ENCODE results near the gene HOXB8.

The HOXB8 gene

GRCh38 chr17:48630925-48631692, 16.0 kb upstream of the HOXB8 start:
- H3K36me3 ChIP-seq (ENCODE audit: insufficient read depth, low read length): no peaks in the 10 kb centered on the region
- no peak overlapping the region for H3K27ac ChIP-seq (ENCODE audit: low read depth, low read length, poor library complexity, severe bottlenecking)
- H3K9ac ChIP-seq (ENCODE audit: low read length): no peak overlapping the region
- H3K4me2 ChIP-seq (ENCODE audit: low read length): no peak overlapping the region
- peaks cover 6% of the 10 kb centered on the region; the same call in 1 of the 2 replicates for H3K27me3 ChIP-seq (ENCODE audit: insufficient read depth, low read length)
- no peak overlapping the region for H2AFZ ChIP-seq (ENCODE audit: low read length)
- TF ChIP-seq CTCF (IDR thresholded peaks at IDR 0.05; ENCODE audit: low read length) (no peak), EZH2 (IDR thresholded peaks at IDR 0.05; ENCODE audit: borderline replicate concordance, low read length) (no peak)
- no peaks in the 10 kb centered on the region for H3K9me3 ChIP-seq (ENCODE audit: low read length)
- no peaks in the 10 kb centered on the region for H3F3A ChIP-seq (ENCODE audit: insufficient read depth, low read length)
- no peaks in the 10 kb centered on the region for H3K4me1 ChIP-seq (ENCODE audit: insufficient read depth, low read length, severe bottlenecking)
- H3K9me2 ChIP-seq (ENCODE audit: low read depth, low read length): no peaks in the 10 kb centered on the region
- no peaks in the 10 kb centered on the region for H3K79me2 ChIP-seq (ENCODE audit: insufficient read depth, low read length)
- no peak overlapping the region for H3K4me3 ChIP-seq (ENCODE audit: low read depth, low read length, poor library complexity, severe bottlenecking)
- H4K20me1 ChIP-seq (ENCODE audit: insufficient read depth, low read length): no peaks in the 10 kb centered on the region

- Histone ChIP-seq H3F3A (ENCODE audit: insufficient read depth, low read length) (no peaks in the 10 kb centered on the region), H3K9me2 (ENCODE audit: low read depth, low read length) (no peaks in the 10 kb centered on the region), H3K79me2 (ENCODE audit: insufficient read depth, low read length) (no peaks in the 10 kb centered on the region), H3K4me1 (ENCODE audit: insufficient read depth, low read length, severe bottlenecking) (no peaks in the 10 kb centered on the region), H3K36me3 (ENCODE audit: insufficient read depth, low read length) (no peaks in the 10 kb centered on the region), H3K9me3 (ENCODE audit: low read length) (no peaks in the 10 kb centered on the region), H2AFZ (ENCODE audit: low read length) (no peak overlapping the region), H3K4me2 (ENCODE audit: low read length) (no peak overlapping the region), H4K20me1 (ENCODE audit: insufficient read depth, low read length) (no peaks in the 10 kb centered on the region), H3K27me3 (ENCODE audit: insufficient read depth, low read length) (peaks cover 4% of the 10 kb centered on the region; the same call in 1 of the 2 replicates), H3K4me3 (ENCODE audit: low read depth, low read length, poor library complexity, severe bottlenecking) (no peak overlapping the region), H3K27ac (ENCODE audit: low read depth, low read length, poor library complexity, severe bottlenecking) (no peak overlapping the region), H3K9ac (ENCODE audit: low read length) (no peak overlapping the region)
- TF ChIP-seq EZH2 (IDR thresholded peaks at IDR 0.05; ENCODE audit: borderline replicate concordance, low read length): no peak
Observed at GRCh38 chr17:48630009-48630924, 15.2 kb upstream of the HOXB8 start.

- TF ChIP-seq CTCF (IDR thresholded peaks at IDR 0.05; ENCODE audit: low read length) (no peak), EZH2 (IDR thresholded peaks at IDR 0.05; ENCODE audit: borderline replicate concordance, low read length) (no peak)
- no peak overlapping the region for H3K27ac ChIP-seq (ENCODE audit: low read depth, low read length, poor library complexity, severe bottlenecking)
- no peaks in the 10 kb centered on the region for H3K9me3 ChIP-seq (ENCODE audit: low read length)
- no peak overlapping the region for H3K4me2 ChIP-seq (ENCODE audit: low read length)
- no peaks in the 10 kb centered on the region for H4K20me1 ChIP-seq (ENCODE audit: insufficient read depth, low read length)
- no peak overlapping the region for H3K9ac ChIP-seq (ENCODE audit: low read length)
- H2AFZ ChIP-seq (ENCODE audit: low read length): no peak overlapping the region
- H3K9me2 ChIP-seq (ENCODE audit: low read depth, low read length): no peaks in the 10 kb centered on the region
- no peak overlapping the region for H3K4me3 ChIP-seq (ENCODE audit: low read depth, low read length, poor library complexity, severe bottlenecking)
- H3K36me3 ChIP-seq (ENCODE audit: insufficient read depth, low read length): no peaks in the 10 kb centered on the region
- no peaks in the 10 kb centered on the region for H3K4me1 ChIP-seq (ENCODE audit: insufficient read depth, low read length, severe bottlenecking)
- H3K27me3 ChIP-seq (ENCODE audit: insufficient read depth, low read length): no peaks in the 10 kb centered on the region; the same call in 1 of the 2 replicates
- H3K79me2 ChIP-seq (ENCODE audit: insufficient read depth, low read length): no peaks in the 10 kb centered on the region
- no peaks in the 10 kb centered on the region for H3F3A ChIP-seq (ENCODE audit: insufficient read depth, low read length)
Observed at GRCh38 chr17:48629411-48629759, 14.3 kb upstream of the HOXB8 start.

All from OCI-LY1 (cell line).